HG03139 (cell line): ENCODE results near the gene PCSK2.

Source experiments
- ATAC-seq: cut with Tn5 transposase; IDR thresholded peaks from one replicate; pipeline ENCODE4 v1.9.1; 2021; ENCODE audit not compliant: unreplicated experiment

PCSK2 gene

DNA sequence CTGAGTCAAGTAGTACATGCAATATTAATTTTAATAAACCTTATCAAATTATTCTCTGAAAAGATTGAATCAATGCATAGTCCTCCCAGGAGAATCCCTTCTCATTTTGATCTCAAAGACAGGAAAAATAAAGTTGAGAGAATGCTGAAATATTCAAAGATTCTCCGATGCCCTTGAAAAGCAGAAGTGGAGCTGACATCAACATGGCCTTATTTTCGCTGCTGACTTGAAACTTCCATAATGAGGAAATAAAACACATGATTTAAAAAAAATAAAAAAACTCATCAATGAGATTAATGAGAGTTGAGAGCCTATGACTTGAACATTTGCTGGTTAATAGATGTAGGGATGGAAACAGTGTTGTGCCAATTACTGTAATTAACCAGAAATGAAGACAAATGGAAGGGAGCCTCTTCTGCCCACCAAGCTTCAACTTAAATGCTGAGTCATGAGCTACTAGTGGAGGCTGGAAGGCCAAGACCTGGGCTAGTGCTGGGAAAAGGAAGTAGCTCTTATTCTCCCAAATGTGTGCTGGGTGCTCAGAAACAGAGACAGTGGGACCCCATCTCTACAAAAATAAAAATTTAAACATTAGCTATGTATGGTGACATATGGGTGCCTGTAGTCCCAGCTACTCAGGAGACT, 164.4 kb downstream of the PCSK2 start:
- no peak for ATAC-seq

DNA sequence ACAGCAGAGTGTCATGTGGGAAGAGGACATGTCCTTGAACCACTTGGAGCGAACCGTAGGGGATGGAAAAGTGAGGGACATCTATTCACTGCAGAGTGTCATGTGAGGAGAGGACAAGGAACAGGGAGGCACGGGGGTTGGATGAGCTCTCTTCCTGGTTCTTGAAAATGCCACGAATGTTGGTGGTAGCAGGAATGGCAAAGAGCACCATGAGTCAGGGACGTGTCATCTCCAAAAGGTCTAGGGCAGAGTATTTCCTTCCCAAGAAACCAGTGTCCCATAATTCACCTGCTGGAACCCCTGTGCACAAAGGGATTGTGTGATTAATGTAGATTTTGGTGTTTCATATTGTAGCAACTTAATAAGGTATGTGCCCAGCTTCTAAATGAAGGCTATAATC, 167.6 kb downstream of the PCSK2 start:
- ATAC-seq: no peak

DNA sequence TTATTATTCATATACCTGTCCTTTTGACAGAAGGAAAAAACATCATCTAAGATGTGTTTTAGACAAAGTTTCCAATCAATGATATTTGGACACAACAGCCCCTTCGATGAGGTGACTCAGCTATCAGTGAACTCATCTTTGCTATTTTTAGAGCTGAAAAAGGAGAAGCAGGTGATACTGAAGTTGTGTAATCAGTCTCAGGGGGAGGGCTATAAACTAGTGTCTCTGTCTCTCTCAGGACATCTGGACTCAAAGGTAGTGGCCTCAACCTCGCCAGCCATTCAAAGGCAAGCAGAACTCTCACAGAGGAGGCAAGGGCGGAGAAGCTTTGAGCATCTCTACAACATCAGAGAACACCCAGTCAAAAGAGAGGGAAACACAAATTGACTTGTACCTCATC, 168.9 kb downstream of the PCSK2 start:
- ATAC-seq: no peak

DNA sequence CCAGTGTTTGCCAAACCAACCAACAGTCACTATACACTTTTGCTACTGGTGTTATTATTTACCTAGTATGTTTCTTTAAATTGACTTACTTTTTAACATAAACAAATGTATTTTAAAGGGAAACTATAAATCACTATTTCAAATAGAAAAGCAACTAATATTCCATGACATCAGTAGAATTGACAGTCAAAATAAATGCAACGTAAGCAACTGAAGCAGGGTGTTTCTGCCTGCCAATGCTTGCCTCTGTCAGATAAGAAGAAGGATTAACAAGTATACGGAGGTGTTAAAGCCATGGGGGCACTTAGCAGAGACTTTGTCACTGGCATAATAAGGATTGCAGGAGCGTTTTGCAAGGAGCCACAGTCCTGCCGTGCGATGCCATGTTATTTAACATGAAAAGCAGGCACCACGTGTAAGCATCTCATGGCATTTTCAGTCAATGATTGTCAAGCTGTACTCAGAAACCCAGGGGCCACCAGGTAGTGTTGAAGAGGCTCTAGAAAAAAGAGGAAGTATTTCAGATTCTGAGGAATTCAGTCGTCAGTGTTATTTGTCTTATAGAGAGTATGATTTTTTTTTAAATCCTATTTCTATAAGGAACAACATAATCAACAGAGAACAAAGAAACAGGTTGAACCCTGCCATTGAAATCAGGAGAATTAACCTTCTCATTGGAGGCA, 172.6 kb downstream of the PCSK2 start:
- ATAC-seq: no peak

- no peak for ATAC-seq
These were observed 176.6 kb downstream of the PCSK2 start for GRCh38 chr20:17403461-17403860.

DNA sequence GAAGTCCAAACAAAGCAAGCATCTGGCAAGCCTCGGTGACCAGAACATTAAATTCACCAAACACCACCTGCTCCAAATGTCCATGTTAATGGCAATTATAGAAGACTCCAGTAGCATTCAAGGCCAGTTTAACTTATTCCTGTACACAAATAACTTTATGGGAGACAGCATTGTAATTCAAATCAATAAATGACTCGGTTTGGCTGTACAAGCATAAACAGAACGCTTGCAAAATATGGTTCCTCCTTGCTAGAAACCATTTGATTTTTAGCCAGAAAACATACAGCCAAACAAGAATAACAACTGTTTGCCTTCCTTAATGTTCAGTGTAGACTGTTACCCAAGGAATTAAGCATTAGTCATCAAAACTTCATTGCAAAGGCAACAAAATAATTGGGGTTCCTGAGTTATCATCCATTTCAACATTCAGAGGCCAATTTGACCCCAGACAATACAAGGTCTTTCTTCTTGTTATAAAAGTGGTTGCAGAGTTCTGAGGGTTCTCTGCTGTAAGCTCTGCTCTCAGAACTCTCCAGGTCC, 179.3 kb downstream of the PCSK2 start:
- ATAC-seq: no peak

DNA sequence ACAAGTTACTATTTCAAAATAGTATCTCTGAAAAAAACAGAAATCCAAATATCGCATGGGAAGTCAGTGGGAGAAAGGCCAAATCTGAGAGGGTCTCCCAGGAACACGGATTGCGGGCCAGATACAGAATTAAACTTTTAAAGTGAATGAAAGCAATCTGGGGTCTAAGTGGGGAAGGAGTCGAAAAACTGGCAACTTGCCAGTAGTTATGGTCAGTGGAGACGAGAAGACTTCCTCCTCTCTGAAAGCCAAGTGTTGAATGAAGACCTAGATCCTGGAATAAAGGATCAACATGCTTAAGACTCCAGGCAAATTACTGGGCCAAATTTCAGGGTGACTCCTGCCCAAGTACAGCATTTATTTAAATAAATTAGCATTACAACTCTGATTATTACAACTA, 180.7 kb downstream of the PCSK2 start:
- ATAC-seq: no peak

- ATAC-seq: no peak
These were observed 190.4 kb downstream of the PCSK2 start for GRCh38 chr20:17417225-17417624.

GRCh38 chr20:17418737-17419136, 191.9 kb downstream of the PCSK2 start:
- no peak for ATAC-seq

GRCh38 chr20:17419479-17420041, 192.7 kb downstream of the PCSK2 start:
- ATAC-seq: no peak

- ATAC-seq: no peak
These were observed 194.7 kb downstream of the PCSK2 start for GRCh38 chr20:17421493-17421892.

DNA sequence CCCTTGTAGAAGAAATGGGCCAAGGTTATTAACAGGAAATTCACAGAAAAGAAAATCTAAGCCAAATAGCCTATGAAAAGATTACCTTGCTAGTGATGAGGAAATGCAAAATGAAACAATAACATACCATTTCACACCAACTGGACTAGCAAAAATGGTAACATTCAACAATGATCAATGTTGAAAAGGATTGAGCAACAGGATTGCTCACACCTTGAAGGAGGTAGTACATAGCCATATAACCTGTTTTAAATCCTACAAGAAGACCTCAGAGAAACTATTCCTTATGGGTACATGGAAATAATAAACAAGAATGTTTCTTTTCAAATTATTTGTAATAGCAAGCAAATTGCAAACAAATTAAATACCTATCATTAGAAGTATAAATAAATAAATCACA, 196.9 kb downstream of the PCSK2 start:
- no peak for ATAC-seq

DNA sequence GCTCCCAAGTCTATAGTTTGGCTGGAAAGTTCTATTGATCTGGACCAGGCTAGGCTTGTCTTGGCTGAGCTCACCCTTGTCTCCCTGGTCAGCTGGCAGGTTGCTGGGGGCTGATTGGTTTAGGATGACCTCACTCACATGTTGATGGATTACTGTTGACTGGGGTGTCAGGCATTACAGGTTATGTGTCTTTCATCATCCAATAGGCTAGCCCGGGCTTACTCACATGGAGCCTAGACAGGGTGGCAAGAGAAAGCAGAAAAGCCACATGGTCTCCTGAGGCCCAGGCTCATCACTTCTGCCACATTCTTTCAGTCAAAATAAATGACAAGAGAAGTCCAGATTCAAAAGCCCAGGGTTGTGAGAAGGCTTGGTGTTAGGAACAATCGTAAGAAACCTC, 200.8 kb downstream of the PCSK2 start:
- ATAC-seq: no peak

GRCh38 chr20:17430125-17430950, 203.5 kb downstream of the PCSK2 start:
- ATAC-seq: no peak

DNA sequence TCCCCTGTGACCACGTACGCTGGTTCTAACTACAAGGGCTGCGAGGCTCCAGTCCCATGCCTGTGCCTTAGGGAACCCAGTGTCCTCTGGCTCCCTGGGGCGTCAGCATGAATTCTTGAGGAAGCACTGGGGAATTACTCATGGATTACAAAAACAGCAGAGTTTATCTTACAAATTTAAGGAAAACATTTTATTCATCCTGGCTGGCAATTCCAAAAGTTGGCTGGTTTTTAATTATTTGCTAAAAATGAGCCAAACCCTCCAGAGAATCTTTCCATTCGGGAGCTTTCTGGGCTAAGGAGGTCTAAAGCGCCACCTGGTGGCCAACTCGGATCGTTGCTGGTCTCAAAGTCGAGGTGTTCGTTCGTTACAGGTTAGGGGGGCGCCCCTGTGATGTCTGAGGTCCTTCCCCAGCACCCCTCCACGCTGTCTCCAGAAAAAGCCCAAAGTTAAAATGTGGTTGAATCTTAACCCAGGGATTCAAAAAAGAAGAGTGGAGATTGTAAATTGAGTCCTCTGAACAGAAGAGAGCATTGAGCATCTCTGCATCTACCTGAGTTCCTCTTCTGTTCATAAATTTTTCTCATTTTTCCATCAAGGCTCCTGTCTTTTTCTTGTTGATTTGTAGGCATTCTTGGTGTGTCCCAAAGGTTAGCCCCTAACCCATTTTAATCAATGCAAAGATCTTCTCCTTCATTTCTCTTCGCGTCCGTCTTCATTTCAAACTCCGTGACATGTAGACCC, 205.0 kb downstream of the PCSK2 start:
- no peak for ATAC-seq

DNA sequence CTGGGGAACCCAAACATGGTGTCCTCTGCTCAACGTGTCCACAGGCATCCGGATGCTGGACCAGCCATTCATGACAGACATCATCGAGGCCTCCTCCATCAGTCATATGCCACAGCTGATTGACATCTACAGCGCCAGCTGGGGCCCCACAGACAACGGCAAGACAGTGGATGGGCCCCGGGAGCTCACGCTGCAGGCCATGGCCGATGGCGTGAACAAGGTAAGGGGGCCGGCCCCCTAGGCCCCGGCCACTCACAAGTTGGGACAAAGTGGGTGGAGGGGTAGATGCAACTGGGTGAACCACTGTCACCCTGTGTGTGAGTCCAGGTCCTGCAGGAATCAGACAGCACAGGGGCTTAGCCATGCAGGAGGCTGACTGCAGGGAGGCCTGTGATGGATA, 209.8 kb downstream of the PCSK2 start:
- no peak for ATAC-seq

GRCh38 chr20:17437251-17437650, 210.4 kb downstream of the PCSK2 start:
- ATAC-seq: no peak

DNA sequence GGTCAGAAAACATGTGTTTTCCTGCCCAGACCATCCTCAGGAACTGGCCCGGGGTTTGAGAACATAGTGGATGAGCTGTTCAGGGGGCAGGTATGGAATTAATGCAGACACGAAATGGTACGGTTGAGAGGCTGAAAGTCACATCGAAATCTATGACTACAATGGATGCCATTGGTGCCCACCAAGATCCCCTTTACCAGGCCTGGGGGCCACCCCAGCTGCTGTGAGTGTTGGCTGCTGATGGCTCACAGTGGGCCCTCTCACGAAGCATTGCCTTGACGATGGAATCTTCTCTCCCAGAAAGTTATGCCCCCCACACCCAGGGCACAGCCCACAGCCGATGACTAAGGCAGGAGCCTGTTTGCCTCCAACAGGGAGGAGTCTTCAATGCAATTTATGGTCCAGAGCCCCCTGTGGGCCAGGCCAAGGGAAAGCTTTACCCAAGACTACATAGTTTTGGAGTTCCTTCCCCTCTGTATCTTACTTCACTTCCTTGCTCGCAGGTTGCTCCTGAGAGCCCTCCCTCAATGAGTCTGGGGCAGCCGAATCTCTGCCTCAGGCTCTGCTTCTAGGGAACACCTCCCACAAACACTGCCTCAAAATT, 211.7 kb downstream of the PCSK2 start:
- ATAC-seq: no peak

- no peak for ATAC-seq
These were observed 212.9 kb downstream of the PCSK2 start for GRCh38 chr20:17439616-17440296.

- ATAC-seq: no peak
These were observed 214.9 kb downstream of the PCSK2 start for GRCh38 chr20:17441745-17442144.
